ENCODE measurements around the gene METTL26. TPM values are rescaled to one million over a fixed set of nuclear protein-coding genes. Genes with fewer than 3 reads are reported as not detected.
A peak's percentile ranks its signal among the peaks of the same experiment; 100 is the strongest.

METTL26 gene
- total RNA-seq, 1 donor from 2014 or later: 53.5 TPM

DNA sequence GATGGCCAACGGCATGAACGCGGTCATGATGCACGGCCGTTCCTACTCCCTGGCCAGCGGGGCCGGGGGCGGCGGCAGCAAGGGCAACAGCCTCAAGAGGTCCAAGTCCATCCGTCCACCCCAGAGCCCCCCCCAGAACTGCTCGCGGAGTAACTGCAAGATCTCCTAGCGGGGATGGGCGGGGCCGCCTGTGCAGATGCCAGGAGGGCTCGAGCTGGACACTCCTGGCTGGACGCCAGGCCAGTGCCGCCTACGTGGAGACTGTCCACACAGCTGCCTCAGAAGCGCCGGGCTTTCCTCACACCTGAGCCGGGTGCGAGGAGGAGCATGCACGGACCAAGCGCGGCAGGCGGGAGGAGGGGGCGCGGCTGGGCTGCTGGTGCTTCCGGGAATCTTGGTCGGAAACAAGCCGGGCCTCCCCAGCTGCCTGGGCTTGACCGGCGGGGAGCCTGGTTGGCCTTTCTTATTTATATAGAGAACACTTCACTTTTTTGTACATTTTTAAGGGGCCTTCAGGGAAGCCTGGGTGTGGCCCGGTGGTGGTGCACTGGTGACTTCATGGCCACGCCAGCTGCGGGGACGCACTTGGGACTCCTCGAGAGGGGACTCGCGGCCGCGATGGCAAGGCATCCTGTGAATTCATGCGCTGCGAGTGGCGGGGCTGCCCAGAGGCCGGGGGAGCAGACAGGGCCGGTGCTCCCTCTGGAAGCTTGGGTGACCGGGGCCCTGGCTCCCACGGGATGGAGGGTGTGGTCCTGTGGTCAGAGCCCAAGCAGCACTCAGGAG, 8.5 kb downstream of the METTL26 start:
- H3K27ac ChIP-seq: no peak overlapping the region
- DNase-seq: peak; percentile 91
- no peaks in the 10 kb centered on the region for H3K9me3 ChIP-seq
- no peak overlapping the region for H3K4me3 ChIP-seq
- H3K4me1 ChIP-seq: peaks cover 16% of the 10 kb centered on the region
- intact Hi-C loops (cut with DNase I): no loop called here
- H3K27me3 ChIP-seq: no peaks in the 10 kb centered on the region
- ATAC-seq: peak; percentile 56
- TF ChIP-seq, protein P1, sequence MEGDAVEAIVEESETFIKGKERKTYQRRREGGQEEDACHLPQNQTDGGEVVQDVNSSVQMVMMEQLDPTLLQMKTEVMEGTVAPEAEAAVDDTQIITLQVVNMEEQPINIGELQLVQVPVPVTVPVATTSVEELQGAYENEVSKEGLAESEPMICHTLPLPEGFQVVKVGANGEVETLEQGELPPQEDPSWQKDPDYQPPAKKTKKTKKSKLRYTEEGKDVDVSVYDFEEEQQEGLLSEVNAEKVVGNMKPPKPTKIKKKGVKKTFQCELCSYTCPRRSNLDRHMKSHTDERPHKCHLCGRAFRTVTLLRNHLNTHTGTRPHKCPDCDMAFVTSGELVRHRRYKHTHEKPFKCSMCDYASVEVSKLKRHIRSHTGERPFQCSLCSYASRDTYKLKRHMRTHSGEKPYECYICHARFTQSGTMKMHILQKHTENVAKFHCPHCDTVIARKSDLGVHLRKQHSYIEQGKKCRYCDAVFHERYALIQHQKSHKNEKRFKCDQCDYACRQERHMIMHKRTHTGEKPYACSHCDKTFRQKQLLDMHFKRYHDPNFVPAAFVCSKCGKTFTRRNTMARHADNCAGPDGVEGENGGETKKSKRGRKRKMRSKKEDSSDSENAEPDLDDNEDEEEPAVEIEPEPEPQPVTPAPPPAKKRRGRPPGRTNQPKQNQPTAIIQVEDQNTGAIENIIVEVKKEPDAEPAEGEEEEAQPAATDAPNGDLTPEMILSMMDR (IDR thresholded peaks at IDR 0.05): no peak
- peaks cover 20% of the 10 kb centered on the region for H3K36me3 ChIP-seq

DNA sequence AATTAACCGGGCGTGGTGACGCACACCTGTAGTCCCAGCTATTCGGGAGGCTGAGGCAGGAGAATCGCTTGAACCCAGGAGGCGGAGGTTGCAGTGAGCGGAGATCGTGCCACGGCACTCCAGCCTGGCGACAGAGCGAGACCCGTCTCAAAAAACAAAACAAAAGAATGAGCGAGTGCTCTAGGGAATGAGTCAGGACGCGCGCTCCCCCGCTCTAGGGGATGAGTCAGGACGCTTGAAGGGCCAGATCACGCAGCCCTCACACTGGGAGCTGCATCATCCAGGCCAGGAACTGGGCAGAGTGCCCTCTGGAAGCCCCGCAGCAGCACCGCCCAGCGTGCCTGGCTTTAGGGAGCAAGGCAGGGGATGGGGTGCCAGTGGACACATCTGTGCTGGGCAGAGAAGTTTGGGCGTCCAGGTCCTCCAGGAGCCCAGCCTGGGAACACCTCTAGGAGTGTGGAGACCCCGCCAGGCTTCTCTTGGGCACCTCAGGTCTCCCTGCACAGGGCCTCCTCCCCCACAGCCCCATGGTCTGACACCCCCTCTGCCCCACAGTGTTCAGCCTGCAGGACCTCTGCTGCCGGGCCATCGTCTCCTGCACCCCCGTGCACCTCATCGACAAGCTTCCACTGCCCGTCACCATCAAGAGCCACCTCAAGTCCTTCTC, 9.2 kb downstream of the METTL26 start:
- TF ChIP-seq, protein P1 (IDR thresholded peaks at IDR 0.05): no peak
- peaks cover 20% of the 10 kb centered on the region for H3K36me3 ChIP-seq
- H3K27me3 ChIP-seq: no peaks in the 10 kb centered on the region
- intact Hi-C loops (cut with DNase I): no loop called here
- no peak overlapping the region for H3K27ac ChIP-seq
- H3K4me3 ChIP-seq: no peak overlapping the region
- DNase-seq: no peak
- no peak for ATAC-seq
- H3K4me1 ChIP-seq: peaks cover 22% of the 10 kb centered on the region
- H3K9me3 ChIP-seq: no peaks in the 10 kb centered on the region

DNA sequence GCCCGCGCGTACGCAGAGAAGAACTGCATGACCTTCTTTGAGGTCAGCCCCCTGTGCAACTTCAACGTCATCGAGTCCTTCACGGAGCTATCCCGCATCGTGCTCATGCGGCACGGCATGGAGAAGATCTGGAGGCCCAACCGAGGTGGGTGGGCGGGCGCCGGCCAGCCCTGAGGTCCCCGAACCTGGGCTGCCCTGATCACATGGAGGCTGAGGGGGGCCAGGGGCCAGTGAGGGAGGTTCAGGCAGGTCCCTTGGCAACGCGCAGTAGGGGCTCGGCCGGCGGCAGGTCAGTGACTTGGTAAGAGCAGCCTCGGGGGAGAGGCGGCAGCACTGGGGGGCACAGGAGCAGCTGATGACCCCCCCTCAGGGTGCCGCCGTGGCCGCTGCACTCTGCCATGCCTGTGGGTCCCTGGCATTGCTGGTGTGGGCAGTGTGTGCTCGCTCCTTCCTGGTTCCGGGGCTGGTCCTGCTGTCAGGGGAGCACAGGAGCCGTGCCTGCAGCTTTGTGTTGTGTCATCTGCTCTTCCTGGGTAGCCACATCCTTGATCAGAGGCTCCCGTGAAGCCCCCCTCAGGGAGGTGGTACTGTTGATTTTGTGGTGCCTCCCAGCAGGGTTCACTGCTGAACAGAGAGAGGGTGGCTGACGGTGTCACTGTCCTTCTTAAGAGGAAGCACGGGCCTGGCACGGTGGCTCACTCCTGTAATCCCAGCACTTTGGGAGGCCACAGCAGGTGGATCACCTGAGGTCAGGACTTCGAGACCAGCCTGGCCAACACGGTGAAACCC, 9.9 kb downstream of the METTL26 start:
- peaks cover 20% of the 10 kb centered on the region for H3K36me3 ChIP-seq
- intact Hi-C loops (cut with DNase I): no loop called here
- no peak overlapping the region for H3K4me3 ChIP-seq
- no peaks in the 10 kb centered on the region for H3K27me3 ChIP-seq
- H3K4me1 ChIP-seq: peaks cover 27% of the 10 kb centered on the region
- DNase-seq: no peak
- no peaks in the 10 kb centered on the region for H3K9me3 ChIP-seq
- no peak for ATAC-seq
- H3K27ac ChIP-seq: no peak overlapping the region
- TF ChIP-seq, protein P1 (IDR thresholded peaks at IDR 0.05): no peak

DNA sequence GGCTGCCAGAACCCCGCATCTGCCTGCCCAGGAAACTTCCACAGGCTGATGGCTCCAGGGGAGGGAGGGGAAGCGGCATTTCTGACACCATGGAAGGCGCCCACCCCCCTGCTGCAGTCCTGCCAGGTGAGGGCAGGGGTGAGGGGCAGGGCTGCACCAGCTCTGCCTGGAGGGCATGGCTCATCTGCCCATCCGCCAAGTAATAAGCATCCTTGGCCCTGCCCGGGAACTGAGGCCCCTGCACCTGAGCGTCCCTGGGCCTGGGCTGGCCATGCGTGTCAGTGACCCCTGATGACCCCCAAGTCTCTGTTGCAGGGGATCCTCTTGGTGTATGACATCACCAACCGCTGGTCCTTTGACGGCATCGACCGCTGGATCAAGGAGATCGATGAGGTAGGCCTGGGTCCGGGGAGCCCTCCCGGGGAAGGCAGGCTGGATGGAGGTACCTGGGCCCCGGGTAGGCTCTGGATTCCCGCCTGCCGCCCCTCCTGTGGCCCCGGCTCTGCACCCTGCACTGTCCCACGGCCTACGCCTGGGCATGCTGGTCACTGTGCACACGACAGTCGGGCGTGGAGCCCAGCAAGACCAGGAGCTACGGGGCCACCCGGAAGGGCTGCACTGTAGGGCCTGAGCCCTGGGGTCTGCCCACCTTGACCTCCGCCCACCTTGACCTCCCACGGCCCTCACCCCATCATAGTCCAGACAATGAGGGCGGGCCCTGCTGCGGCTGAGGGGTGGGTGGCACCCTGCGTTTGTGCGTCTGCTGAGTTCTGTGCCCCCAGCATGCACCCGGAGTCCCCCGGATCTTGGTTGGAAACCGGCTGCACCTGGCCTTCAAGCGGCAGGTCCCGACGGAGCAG, 10.8 kb downstream of the METTL26 start:
- no peaks in the 10 kb centered on the region for H3K9me3 ChIP-seq
- H3K27me3 ChIP-seq: no peaks in the 10 kb centered on the region
- no peak overlapping the region for H3K27ac ChIP-seq
- H3K4me1 ChIP-seq: peaks cover 19% of the 10 kb centered on the region
- H3K36me3 ChIP-seq: peaks cover 20% of the 10 kb centered on the region
- H3K4me3 ChIP-seq: no peak overlapping the region
- intact Hi-C loops (cut with DNase I): no loop called here
- DNase-seq: no peak
- no peak for ATAC-seq
- TF ChIP-seq, protein P1 (IDR thresholded peaks at IDR 0.05): no peak

DNA sequence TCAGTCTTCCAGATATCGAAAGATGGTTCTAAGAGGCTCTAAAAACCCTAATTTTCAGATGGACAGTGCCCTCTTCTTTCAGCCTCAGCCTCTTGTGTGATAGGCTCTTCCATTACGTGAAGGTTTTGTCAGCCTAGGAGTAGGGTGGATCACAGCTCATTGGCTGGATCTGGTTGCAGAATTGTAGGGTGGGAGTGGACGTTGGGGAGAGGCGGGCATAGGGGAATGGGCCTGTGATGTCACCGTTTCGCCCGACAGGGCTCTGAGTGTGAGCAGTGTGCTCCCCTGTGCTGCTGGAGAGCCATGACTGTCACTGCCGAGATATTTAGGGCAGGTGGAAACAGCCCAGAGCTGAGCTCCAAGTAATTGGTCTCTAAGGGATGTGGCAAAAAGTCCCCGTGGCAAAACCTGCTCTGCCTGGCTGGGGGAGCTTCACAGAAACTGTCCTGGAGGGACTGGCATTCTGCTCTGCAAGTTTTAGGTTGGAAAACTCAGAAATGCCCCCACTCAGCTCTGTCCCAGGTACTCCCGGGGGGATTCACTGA, 11.5 kb downstream of the METTL26 start:
- no peaks in the 10 kb centered on the region for H3K9me3 ChIP-seq
- H3K27ac ChIP-seq: no peak overlapping the region
- TF ChIP-seq, protein P1 (IDR thresholded peaks at IDR 0.05): no peak
- intact Hi-C loops (cut with DNase I): no loop called here
- H3K4me1 ChIP-seq: peaks cover 13% of the 10 kb centered on the region
- ATAC-seq (no peak), DNase-seq (no peak)
- peaks cover 20% of the 10 kb centered on the region for H3K36me3 ChIP-seq
- no peaks in the 10 kb centered on the region for H3K27me3 ChIP-seq
- H3K4me3 ChIP-seq: no peak overlapping the region

Measured in upper lobe of right lung (tissue), 1 donor.